ENCODE results near the gene NGEF.

NGEF gene

DNA sequence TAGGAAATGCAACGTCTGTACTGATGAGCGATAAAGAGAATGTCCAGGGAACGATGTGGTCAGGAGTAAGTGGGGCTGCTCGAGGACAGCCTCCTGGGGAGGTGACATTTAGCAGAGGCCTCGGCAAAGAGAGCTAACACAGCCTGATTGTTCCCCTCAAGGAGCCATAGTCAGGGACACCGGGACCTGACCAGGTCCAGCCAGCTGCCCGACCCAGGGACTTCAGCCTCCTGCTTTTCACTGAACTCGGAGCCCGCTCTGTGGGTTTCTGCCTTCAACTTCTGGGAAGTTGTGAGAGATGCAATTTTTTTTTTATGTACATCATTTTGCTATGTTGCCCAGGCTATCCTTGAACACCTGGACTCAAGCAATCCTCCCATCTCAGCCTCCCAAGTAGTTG lies 29.5 kb upstream of the NGEF start:
- no peak for DNase-seq (ENCODE audit: low spot score)

GRCh38 chr2:233041722-233042323 lies 28.8 kb upstream of the NGEF start:
- no peak for DNase-seq (ENCODE audit: low spot score)

DNA sequence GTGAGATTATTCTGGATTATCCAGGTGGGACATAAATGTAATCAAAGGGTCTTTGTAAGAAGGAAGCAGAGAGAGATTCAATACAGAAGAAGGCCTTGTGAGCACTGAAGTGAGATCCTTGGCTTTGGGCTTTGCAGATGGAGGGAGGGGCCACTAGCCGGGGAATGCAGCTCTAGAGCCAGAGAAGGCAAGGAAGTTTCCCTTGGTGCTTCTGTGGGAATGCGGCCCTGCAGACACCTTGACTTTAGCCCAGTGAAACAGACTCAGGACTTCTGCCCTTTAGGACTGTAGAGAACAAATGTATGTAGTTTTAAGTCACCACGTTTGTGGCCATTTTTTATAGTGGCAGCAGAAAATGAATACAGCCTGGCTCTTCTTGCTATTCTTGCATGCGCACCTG lies 27.5 kb upstream of the NGEF start:
- no peak for DNase-seq (ENCODE audit: low spot score)

GRCh38 chr2:233039846-233040530 lies 26.9 kb upstream of the NGEF start:
- DNase-seq (ENCODE audit: low spot score): no peak

- no peak for DNase-seq (ENCODE audit: low spot score)
These were observed 26.3 kb upstream of the NGEF start for GRCh38 chr2:233039212-233039845.

GRCh38 chr2:233037078-233037477 lies 24.0 kb upstream of the NGEF start:
- DNase-seq (ENCODE audit: low spot score): no peak

DNA sequence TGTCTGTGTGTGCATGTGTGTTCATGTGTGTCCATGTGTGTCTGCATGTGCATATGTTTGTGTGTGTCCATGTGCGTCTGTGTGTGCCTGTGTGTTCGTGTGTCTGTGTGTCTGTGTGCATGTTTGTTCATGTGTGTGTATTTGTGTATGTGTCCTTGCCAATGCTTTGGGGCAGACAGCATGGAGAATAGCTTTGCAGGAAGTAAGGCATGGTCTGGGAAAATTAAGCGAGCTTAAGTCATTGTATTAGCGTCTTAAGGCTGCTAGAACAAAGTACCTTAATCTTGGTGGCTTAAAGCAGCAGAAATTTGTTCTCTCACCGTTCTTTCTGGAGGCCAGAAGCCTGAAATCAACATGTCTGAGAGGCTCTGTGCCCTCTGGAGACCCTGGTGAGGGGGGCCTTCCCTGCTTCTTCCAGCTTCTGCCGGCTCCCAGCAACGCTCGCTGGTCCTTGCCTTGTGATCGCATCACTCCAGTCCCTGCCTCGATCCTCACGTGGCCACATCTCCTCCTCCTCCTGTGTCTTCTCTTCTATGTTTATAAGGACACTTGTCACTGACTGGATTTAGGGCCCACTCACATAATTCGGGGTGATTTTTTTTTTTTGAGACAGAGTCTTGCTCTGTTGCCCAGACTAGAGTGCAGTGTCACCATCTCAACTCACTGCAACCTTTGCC lies 23.2 kb upstream of the NGEF start:
- no peak for DNase-seq (ENCODE audit: low spot score)

DNA sequence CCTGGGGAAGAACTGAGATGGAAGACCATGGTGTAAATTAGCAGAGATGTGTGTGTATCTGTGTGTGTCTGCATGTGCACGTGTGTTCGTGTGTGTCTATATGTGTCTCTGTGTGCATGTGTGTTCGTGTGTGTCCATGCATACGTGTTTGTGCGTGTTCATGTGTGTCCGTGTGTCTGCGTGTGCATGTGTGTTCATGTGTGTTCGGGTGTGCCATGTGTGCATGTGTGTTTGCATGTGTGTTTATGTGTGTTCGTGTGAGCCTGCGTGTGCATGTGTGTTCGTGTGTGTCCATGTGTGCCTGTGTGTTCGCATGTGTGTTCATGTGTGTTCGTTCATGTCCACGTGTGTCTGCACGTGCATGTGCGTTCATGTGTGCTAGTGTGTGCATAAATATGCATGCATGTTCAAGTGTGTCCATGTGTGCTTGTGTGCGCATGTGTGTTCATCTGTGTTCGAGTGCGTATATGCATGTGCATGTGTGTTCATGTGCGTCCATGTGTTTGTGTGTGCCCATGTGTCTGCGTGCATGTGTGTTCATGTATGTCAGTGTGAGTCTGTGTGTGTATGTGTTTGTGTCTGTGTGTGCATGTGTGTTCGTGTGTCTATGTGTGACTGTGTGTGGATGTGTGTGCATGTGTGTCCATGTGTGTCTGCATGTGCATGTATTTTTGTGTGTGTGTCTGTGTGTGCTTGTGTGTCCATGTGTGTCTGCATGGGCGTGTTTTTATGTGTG lies 22.5 kb upstream of the NGEF start:
- DNase-seq (ENCODE audit: low spot score): no peak

GRCh38 chr2:233034091-233034882 lies 21.2 kb upstream of the NGEF start:
- DNase-seq (ENCODE audit: low spot score): no peak

- DNase-seq (ENCODE audit: low spot score): no peak
These were observed 20.6 kb upstream of the NGEF start for GRCh38 chr2:233033672-233034071.

DNA sequence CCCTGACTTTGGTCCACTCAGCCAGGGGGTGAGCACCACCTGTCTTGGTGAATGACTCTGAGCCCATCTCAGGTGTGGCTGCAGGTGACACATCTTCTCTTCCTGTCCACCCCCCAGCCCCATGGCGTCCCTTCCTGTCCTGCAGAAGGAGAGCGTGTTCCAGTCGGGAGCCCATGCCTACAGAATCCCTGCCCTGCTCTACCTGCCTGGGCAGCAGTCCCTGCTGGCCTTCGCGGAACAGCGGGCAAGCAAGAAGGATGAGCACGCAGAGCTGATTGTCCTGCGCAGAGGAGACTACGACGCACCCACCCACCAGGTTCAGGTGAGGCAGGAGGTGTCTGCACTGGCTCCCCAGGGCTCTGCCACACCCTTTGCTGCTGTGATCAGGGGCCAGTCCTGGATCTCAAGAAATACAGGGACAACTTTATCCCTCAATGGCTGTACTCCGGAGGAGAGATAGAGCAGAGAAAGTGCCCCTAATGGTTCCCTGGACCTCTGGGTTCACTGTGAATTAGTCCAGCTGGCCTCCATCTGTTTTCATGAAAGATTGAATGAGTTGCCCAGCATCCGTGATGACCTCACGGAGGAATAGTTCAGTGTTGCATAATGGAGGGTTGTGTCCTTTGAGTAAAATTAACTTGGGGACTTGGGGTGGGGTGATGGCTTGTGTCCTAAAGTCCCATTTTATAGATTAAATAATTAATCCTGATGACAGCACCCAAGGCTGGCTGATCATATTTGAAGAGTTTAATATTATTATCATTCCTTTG lies 19.7 kb upstream of the NGEF start, which contains the start of gene NEU2:
TSS of gene NEU2 (plus strand) at position 122 of the 770 bp plus-strand sequence. CDS start at position 122, 0 bp downstream.
- peak; percentile 52 for DNase-seq (ENCODE audit: low spot score)

DNA sequence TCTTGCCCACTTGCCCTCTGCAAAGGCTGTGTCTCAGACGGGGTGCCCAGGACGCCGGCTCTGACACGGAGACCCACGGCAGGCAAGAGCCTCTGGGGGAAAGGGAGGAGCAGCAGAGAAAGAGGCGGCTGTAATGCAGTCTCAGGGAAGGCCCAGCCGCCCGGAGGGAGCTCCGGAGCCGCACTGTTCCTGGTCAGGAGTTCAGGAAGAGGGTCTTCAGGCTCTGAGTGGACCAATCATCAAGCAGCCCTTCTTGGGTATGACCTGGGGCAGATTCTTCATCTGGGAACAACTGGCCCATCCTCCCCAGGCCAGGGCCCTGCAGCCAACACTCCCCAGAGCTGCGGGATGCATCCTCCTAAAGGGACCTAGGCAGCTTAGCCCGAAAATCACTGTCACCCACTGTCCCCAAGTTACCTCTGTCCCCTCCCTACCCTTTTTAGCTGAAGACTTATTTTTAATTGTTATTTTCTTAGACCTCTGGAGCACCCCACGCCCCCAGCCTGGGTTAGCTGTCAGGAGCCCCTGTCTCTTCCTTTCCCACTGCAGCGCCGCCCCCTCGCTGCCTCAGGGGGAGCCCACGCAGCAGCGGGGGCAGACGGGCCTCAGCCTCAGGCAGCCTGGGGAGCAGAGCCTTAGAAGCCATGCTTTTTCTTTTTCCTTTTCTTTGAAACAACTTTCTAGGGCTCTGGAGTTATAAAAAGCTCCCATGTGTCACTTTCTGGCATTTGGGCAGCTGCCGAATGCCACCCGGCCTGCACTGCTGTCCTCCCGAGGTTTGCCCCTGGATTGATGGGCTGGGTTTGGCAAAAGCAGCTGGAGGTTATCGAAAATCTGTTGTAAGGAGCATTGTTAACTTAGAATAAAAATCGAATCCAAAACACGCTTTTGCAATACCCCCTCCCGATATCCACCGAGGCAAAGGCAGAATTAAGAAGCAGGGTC lies 18.8 kb upstream of the NGEF start:
- DNase-seq (ENCODE audit: low spot score): no peak

GRCh38 chr2:233029321-233029720 lies 16.3 kb upstream of the NGEF start:
- DNase-seq (ENCODE audit: low spot score): no peak

DNA sequence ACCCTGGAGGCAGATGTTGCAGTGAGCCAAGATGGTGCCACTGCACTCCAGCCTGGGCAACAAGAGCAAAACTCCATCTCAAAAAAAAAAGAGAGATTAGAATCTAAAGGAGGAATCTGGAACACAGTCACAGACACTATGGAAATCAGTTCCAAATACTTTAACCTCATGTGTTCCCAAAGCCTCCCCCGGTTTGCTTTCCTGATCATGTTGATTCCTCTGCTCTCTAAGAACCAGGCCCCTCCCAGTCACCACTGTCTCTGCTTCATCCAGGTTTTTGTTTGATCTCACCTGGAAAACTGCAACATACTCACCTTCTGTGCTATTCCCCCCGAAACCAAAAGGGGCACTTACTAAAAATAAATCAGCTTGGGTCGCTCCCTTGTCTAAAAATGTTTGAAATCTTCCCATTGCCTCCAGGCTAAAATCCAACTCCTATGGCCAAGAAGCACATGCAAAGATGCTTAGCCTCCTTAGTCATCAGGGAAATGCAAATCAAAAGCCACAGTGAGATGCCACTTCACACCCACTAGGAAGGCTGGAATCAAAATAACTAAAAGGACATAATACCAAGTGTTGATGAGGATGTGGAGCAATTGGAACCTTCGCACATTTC lies 13.2 kb upstream of the NGEF start:
- peak; percentile 62 for DNase-seq (ENCODE audit: low spot score)

- no peak for DNase-seq (ENCODE audit: low spot score)
These were observed 12.7 kb upstream of the NGEF start for GRCh38 chr2:233025706-233026105.

- no peak for DNase-seq (ENCODE audit: low spot score)
These were observed 10.8 kb upstream of the NGEF start for GRCh38 chr2:233023761-233024410.

DNA sequence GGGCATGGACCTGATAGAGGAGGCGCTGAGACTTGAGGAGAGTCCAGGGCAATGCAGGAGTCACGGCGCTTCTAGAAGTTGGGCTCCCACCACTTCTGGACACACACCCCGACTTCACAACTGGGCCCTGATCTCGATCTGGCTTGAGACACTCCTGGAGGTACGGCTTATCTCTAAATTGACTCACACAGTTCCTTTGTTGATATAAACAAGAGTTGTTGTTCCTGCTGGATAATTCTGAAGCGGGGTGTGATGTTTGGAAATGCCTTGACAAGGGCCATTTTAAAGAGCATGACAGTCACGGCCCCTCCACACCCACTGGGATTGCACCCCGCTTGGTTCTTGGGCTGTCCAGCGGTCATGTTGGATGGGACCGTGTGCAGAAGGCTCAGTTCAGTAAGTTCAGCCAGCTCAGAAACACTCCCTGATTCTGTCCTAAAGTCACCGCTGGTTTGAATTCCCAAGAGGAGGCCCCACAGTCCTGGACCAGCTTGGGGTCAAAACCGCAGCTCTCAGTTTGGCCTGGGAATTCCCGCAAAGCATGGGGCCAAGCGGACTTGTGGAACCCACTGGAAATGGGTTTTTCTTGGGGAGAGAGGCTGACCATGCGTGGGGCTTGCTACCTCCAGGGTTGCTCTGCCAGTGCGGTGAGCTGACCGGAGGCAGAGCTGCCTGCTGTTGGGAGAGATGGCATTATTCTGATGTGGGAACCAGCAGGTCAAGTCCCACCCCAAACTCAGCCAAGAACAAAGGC lies 10.1 kb upstream of the NGEF start:
- no peak for DNase-seq (ENCODE audit: low spot score)

DNA sequence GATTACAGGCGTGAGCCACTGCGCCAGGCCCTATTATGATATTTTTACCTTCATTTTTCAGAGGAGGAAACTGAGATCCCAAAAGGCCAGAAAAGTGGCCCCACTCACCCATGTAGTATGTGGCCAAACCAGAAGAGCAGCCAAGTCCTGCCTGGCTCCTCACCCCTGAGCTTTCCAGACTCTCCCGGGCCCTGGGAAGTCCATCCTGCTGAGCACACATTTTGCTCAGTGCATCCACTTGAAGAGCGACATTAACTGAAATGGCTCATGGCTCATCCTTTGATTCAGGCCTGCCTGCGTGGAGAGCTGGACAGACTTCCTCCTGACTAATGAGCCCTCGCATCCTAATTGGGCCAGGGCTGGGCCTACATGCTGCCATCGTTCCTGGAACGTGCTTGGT lies 9.5 kb upstream of the NGEF start:
- no peak for DNase-seq (ENCODE audit: low spot score)

Measured in AG08395 (cell line).